AG04450 (cell line): ENCODE measurements around the gene COMMD1. TPM values are rescaled to one million over a fixed set of nuclear protein-coding genes. Genes with fewer than 3 reads are reported as not detected.

ENCODE experiments used
- CTCF ChIA-PET: fragments of 300-600, 350-600 bp; formaldehyde crosslinking; extraction: SDS; loops from one replicate; lab custom pipeline; 2022; ENCODE audit warnings: antibody characterized with exemption, inconsistent platforms; lab: Charles Lee
- POLR2A ChIA-PET: fragments of 350-600 bp; formaldehyde crosslinking; extraction: SDS; loops from one replicate; lab custom pipeline; 2021; ENCODE audit warnings: antibody characterized with exemption, inconsistent platforms; lab: Yijun Ruan, JAX
- DNase-seq: peaks from one replicate; pipeline ENCODE4 v3.0.0-alpha.2; 2011; ENCODE audit warnings: low read depth, low spot score
- H3K27ac ChIP-seq: one replicate; pipeline ENCODE4 v1.5.1; 2012; ENCODE audit warnings: low read depth, low read length, control low read depth
- H3K27me3 ChIP-seq: one replicate; pipeline ENCODE4 v1.6.0; 2012; ENCODE audit warnings: low read length; ENCODE audit not compliant: control insufficient read depth, insufficient read depth
- H3K4me3 ChIP-seq: 2 replicates; pipeline ENCODE4 v1.5.1; 2011; ENCODE audit warnings: mild to moderate bottlenecking, low read depth, low read length, control low read depth
- H3K9me3 ChIP-seq: 2 replicates; pipeline ENCODE4 v1.5.1; 2012; ENCODE audit warnings: low read length; ENCODE audit not compliant: control insufficient read depth, insufficient read depth
- polyA plus RNA-seq: library from polyadenylated mRNA; depleted of rRNA; stranded (reverse); fragments of >200 nt; gene quantifications from 2 replicates; pipeline ENCODE4 v1.2.3, GENCODE V29; 2011
- TF ChIP-seq, protein P1 (sequence below): IDR thresholded peaks from 2 replicates; pipeline ENCODE4 v1.5.1; 2011; ENCODE audit warnings: low read depth, low read length, control low read depth, inconsistent platforms

The COMMD1 gene
- polyA plus RNA-seq, 1 experiment = 59.9 TPM

DNA sequence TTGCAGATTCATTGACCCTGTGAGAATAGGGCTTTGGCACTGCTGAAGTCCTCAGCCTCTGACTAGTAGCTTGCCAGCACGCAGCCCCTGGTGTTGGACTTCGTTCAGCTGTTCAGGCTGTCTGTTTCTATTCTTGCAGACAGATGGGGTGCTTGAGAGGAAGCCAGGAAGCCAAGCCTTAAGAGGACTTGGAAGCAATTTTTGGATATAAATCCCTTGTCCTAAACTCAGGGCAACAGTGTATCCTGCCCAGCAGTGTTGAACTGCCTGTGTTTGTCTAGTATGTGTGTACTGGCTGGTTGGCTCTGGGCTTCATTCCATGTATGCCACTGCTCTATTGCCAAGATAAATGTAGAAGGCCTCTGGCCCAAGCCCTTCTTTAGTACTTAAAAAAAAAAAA lies 108.6 kb downstream of the COMMD1 start:
- no peak overlapping the region for H3K4me3 ChIP-seq
- no peaks in the 10 kb centered on the region for H3K27me3 ChIP-seq
- TF ChIP-seq, protein P1, sequence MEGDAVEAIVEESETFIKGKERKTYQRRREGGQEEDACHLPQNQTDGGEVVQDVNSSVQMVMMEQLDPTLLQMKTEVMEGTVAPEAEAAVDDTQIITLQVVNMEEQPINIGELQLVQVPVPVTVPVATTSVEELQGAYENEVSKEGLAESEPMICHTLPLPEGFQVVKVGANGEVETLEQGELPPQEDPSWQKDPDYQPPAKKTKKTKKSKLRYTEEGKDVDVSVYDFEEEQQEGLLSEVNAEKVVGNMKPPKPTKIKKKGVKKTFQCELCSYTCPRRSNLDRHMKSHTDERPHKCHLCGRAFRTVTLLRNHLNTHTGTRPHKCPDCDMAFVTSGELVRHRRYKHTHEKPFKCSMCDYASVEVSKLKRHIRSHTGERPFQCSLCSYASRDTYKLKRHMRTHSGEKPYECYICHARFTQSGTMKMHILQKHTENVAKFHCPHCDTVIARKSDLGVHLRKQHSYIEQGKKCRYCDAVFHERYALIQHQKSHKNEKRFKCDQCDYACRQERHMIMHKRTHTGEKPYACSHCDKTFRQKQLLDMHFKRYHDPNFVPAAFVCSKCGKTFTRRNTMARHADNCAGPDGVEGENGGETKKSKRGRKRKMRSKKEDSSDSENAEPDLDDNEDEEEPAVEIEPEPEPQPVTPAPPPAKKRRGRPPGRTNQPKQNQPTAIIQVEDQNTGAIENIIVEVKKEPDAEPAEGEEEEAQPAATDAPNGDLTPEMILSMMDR = peak; percentile 39
- CTCF ChIA-PET = interaction anchor here (0.6 to 1.8 kb wide), 2 partner anchors 15 to 19 kb away, joined by 3 to 8 read pairs; no protein-coding TSS in a partner anchor
- DNase-seq = peak; percentile 29
- POLR2A ChIA-PET = no interaction called here
- no peaks in the 10 kb centered on the region for H3K9me3 ChIP-seq
- peak overlapping the region; percentile 24 for H3K27ac ChIP-seq

DNA sequence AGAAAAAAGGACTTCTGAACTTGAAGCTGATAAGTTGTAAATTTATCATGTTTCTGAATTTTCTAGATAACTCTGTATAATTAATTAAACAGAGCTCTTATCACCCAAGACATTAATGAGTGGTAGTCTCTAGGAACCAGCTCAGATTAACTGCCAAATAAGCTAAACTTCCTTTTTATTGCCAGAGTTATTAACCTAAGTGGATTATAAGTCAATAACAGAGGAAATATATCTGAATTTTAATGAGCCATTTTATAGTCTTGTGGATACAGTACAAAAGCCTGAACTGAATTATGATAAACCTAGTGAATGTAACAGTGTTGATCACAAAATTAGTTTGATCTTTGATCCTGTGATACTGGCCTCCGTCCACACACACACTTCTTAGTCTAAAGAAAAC lies 111.5 kb downstream of the COMMD1 start:
- Histone ChIP-seq H3K9me3 (no peaks in the 10 kb centered on the region), H3K4me3 (no peak overlapping the region), H3K27ac (no peak overlapping the region), H3K27me3 (no peaks in the 10 kb centered on the region)
- ChIA-PET POLR2A (no interaction called here), CTCF (no interaction called here)
- DNase-seq = no peak
- TF ChIP-seq, protein P1 = no peak

DNA sequence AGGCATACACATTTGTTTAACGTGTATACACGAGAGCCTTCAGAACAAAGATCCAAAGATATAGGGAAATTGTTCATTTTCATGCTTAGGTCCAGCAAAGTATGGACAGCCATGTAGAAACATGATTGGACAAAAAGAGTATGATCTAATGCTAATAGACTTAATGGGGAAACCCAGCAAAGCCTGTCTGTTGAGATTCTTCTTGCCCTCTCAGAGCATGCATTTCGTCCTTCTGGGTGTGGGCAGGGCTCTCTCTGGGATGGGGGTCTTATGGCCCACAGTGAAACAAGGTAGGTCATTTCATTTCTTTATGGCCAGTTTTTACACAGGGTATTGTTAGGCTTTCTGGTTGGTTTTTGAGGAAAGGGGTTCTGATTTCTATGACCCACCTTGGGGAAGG lies 124.4 kb downstream of the COMMD1 start:
- Histone ChIP-seq H3K27ac (no peak overlapping the region), H3K27me3 (no peaks in the 10 kb centered on the region), H3K9me3 (no peaks in the 10 kb centered on the region), H3K4me3 (no peak overlapping the region)
- no peak for DNase-seq
- TF ChIP-seq, protein P1 = no peak
- ChIA-PET POLR2A (no interaction called here), CTCF (no interaction called here)

DNA sequence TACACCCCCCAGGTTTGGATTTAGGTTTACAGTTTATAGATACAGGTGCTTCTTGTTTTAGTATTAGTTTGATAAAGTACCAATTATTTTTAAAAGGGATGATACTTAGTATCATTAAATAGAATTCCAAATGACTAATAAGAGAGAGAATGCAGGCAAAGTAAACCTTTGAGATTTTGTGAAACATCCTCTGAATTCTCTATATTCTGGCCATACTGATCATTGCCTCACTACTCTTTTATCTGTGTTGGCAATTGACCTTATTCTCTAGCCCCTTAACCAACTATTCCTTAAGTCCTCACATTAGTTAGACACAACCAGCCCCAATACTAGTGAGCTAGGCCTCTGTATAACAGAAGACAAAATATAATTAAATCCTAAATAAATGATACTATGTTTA lies 125.4 kb downstream of the COMMD1 start:
- no peak for DNase-seq
- H3K27me3 ChIP-seq = no peaks in the 10 kb centered on the region
- H3K4me3 ChIP-seq = no peak overlapping the region
- no peaks in the 10 kb centered on the region for H3K9me3 ChIP-seq
- POLR2A ChIA-PET = no interaction called here
- no peak overlapping the region for H3K27ac ChIP-seq
- CTCF ChIA-PET = no interaction called here
- TF ChIP-seq, protein P1 = no peak

DNA sequence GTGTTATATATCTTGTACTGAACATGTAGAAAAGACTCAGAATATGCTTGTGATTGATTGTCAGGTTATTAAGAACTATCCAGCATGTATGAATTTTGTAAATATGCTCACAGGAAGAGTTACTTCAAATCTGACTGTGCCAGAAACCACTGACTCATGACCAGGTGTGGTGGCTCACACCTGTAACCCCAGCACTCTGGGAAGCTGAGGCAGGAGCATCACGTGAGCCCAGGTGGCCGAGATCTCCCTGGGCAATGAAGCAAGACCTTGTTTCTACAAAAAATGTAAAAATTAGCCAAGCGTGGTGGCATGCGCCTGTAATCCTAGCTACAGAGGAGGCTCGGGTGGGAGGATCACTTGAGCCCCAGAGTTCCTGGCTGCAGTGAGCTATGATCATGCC lies 126.6 kb downstream of the COMMD1 start:
- H3K4me3 ChIP-seq = no peak overlapping the region
- DNase-seq = no peak
- TF ChIP-seq, protein P1 = no peak
- no peaks in the 10 kb centered on the region for H3K27me3 ChIP-seq
- CTCF ChIA-PET = interaction anchor here (0.6 kb wide), 1 partner anchor 12 kb away, joined by 3 read pairs; no protein-coding TSS in a partner anchor
- H3K9me3 ChIP-seq = no peaks in the 10 kb centered on the region
- POLR2A ChIA-PET = no interaction called here
- no peak overlapping the region for H3K27ac ChIP-seq
